HG03571 (cell line): ENCODE results near the gene CDC42BPG.

Experiments used
- ATAC-seq: cut with Tn5 transposase; IDR thresholded peaks from one replicate; pipeline ENCODE4 v1.9.1; 2021; ENCODE audit not compliant: unreplicated experiment

CDC42BPG gene

DNA sequence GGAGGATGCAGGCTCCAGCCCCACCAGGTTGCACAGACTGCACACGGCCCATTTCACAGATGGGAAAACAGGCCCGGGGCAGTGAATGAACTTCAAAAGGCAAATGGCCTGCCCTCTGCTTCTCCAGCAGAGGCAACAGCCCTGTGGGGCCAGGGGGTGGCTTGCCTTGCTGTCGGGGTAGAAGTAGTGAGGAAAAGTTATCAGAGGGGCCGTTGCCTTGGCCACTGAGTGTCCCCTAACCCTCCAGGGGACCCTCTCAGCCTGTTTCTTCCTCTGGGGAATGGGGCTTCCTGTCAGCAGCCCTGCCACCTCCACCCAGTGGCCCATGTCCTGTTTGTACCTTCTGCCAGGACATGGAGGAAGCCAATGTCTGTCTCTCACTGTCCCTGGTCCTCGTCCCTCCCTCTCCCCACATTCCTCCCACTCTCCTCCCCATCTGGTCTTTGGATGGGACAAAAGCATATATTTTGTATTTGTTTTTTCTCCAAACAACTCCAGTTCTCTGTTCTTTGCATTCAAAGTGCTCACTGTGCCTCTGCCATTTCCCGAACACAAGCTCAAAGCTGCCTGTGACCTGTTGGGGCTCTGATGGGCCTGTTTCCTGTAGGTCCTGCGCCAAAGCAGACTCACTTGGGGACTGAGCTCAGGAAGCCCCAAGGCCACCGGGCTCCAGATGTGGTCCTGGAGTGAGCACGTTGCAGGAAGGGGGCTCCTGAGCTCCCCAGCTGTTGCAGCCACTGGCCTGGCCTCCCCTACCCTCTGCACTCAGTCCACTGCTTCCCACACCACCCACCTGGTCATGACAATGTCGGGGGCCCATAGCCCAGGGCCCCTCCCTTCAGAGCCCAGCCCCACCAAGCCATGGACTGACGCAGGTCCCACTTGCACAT, 50.9 kb downstream of the CDC42BPG start:
- ATAC-seq = no peak

DNA sequence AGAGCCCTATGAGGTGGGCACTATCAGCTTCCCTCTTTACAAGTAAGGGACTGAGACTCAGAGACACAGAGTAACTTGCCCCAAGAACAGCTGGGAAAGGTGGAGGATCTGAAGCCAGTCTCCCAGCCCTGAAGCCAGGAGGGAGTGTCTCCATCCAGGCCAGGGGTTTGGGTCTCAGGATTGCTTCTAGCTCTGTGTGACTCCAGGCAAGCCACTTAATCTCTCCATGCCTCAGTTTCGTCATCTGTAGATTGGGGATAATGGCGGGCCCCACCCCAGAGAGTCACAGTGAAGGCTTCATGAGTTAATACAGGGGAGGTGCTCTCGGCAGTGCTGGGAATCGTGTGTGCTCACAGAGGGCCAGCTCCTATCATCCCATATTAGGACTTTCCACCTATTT, 52.0 kb downstream of the CDC42BPG start:
- no peak for ATAC-seq

DNA sequence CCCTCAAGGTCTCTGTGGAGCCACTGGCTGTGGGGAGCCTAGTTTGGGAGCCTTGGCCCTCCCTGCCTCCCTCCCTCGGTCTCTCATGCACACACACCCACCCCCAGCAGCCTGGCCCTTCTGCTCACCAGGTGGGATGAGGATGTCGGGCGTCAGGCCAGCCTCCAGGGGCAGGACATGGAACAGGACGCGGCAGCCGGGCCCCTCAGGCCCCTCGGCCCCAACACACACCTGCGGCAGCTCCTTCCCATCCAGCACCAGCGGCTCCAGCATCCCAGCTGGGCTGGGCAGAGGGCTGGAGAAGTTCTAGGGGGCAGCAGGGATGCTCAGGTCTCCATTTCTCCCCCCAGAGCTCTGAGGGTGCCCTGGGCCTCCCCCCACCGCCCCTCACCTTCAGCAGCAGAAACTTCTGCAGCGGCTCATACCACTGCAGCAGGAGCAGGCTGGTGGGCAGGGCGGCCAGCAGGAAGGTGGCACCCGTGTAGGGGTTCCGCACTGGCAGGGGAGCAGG, 52.6 kb downstream of the CDC42BPG start:
- no peak for ATAC-seq

DNA sequence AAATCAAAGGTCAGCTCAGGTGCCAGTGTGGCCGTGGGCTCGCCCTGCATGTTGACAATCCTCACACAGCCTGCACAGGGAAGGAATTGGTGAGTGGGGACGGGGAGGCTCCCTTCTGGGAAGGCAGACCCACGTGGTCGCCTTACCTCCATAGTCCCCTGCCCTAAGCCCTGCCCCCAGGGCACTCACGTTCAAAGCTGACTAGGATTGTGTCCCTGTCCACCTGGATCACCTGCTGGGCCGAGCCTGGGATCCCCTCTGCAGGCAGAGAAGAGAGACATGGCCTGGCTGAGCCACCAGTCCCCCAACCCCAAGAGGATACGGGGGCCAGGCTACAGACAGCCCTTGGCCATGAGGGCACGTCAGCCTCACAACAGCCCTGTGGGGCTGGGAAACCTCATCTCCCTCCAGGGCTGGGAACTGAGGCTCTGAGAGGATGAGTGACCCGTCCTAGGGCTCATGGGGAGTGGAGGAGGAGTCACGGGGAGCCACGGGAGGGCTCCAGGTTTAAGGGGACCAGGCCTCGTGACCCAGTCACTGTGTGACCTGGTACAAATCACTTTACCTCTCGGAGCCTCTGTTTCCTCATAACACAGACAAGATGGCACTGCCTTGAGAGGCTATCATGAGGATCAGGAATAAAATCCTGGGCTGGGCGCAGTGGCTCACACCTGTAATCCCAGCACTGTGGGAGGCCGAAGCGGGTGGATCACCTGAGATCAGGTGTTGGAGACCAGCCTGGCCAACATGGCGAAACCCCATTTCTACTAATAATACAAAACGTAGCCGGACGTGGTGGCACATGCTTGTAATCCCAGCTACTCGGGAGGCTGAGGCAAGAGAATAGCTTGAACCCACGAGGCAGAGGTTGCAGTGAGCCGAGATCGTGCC, 54.0 kb downstream of the CDC42BPG start:
- ATAC-seq = no peak

- no peak for ATAC-seq
Measured at GRCh38 chr11:64789331-64790204, 54.9 kb downstream of the CDC42BPG start.

- ATAC-seq = no peak
Measured at GRCh38 chr11:64788321-64789215, 55.9 kb downstream of the CDC42BPG start.

GRCh38 chr11:64787526-64788320, 56.7 kb downstream of the CDC42BPG start:
- ATAC-seq = no peak

DNA sequence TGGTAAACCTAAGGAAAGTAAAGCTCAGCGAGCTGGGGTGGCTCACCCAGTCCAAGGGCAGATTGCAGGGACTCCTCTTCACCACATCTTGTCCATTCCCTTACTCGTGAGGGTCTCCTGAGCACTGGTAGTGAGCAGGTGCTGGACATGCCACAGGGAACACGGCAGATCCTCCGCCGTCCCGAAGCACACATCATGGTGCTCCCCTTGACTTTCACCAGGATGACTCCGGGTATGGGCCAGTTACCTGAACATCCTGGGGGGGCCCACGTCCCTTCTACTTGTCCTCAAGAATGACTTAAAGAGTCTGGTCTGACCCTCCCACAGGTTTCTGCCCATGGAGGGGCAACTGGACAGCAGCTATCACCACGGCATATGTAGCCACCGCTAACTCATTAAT, 58.1 kb downstream of the CDC42BPG start:
- no peak for ATAC-seq

- ATAC-seq = no peak
Measured at GRCh38 chr11:64784813-64785581, 59.5 kb downstream of the CDC42BPG start.

DNA sequence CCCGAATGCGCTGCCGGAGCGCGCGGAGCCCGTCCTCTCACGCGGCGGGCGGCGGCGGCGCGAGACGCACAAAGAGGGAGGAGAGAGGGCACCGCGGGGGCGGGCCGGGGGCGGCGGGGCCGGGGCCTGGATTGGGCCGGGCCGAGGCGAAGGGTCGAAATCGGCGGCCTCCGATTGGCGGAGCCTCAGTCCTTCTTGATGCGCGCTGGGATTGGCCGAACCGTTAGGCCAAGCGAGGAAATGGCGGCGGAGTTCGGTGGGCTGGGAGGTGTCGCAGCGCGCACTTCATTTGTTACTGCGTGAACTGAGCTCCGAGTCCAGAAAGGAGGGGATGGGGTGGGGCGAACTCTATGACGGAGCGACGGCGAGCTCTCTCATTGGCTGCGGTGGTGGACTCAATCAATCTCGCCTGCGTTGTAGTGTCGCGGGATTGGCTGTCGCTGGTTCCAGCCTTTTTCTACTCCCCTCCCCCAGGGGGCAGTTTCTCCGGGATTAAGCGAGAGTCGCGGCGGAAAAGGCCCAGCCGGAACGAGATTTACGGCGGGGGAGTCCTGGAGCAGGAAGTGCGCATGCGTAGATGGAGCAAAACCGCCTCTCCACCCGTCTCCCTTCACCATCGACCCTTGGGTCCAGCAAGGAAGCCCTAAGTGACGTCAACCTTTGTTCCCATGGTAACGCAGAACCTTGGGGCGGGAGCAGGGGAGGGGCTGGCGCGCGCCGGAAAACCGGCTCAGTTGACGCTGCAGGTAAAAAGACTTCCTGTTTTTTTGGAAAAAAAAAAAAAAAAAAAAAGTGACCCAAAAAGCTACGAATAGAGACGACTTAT, 65.8 kb downstream of the CDC42BPG start, which contains the start of gene SF1:
TSS of gene SF1 (minus strand) at position 70 of the 826 bp plus-strand sequence. CDS start 150 bp downstream, outside the sequence.
- ATAC-seq = peak; percentile 78

- ATAC-seq = no peak
Measured at GRCh38 chr11:64778223-64778472, 66.3 kb downstream of the CDC42BPG start.

- ATAC-seq = peak; percentile 4
Measured at GRCh38 chr11:64777449-64778222, 66.8 kb downstream of the CDC42BPG start.

DNA sequence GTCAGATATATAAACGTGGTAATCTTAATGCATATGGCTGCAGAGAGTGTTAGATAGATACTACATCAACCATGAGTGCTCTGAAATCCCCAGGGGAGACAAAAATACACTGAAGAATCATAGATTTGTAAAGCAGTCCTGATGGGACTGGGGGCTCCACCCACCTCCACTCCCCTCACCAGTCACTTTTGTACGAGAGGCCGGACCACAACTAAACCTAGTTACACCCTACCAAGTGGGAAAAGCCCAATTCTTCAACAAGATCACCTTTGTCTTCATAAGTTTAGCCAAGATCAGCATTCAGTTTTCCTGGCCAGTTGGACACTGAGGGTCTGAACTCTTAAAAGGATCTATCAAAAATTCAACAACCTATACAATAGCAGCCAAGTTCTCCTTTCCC, 67.6 kb downstream of the CDC42BPG start:
- ATAC-seq = no peak

GRCh38 chr11:64776425-64776824, 68.0 kb downstream of the CDC42BPG start:
- ATAC-seq = no peak

DNA sequence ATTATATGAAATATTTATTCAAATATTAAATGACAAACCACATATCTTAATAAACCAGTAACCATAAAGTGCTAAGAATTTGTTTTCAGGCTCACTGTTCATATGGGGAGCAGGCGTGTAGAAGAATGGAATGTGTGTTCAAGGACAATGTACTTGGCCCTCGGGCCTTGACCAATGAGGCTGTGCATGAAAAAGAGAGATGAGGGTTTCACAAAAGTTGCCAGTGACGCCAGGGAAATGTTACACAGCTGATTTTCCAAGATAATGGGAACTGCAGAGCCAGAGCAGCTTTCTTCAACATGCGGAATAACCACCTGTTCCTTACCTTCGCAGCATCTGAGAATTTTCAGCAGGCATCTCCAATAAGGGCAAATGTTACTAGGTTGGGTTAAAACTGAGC, 70.3 kb downstream of the CDC42BPG start:
- ATAC-seq = no peak
